ENCODE results near the gene ICAM2.

The ICAM2 gene

DNA sequence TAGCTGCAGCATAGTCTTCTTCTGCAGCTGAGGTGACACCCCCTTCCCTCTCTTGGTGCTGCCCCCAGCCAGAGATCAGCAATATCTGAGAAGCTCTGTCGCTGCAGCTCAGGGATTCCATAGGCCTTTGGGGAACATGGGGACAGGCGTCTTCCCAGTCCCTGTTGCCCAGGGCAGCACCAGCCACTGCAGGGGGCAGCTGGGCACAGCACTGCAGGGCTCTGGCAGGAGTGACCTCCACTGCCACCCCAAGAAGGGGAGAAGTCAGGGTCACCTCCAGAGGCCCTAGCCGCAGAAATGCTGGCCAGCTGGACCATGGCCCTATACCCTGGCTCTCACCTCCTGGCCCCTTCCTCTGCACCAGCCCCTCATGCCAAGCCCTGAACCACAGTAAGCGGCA, 64.6 kb downstream of the ICAM2 start:
- H3K36me3 Mint-ChIP-seq = no peaks in the 10 kb centered on the region
- peak overlapping the region; percentile 32 for H3K27ac Mint-ChIP-seq
- peaks cover 24 to 38% of the 10 kb centered on the region in 2 donors for H3K4me1 Mint-ChIP-seq
- DNase-seq = no peak
- no peak for ATAC-seq (replicated peaks)
- no peaks in the 10 kb centered on the region for H3K9me3 Mint-ChIP-seq
- H3K27me3 Mint-ChIP-seq = no peaks in the 10 kb centered on the region
- no peak overlapping the region for H3K4me3 Mint-ChIP-seq

DNA sequence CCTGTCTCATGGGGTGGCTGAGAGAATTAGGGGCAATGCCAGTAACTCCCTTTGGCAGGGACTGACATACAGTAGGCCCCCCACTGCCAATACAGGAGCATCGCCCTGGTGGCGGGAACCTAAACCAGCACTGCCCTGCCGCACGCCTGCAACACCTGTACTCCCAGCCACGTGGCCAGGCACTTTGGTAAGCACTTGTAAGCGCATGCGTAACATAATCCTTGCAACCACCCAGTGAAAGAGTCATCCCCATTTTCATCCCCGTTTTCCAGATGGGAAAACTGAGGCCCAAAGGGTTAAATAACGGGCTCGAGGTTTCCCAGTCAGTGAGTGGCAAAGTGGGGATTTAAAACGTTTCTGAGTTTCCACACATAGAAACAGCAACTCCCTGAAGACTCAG, 65.2 kb downstream of the ICAM2 start:
- Mint-ChIP-seq H3K9me3 (no peaks in the 10 kb centered on the region), H3K27me3 (no peaks in the 10 kb centered on the region), H3K27ac (peak overlapping the region; percentile 47), H3K36me3 (no peaks in the 10 kb centered on the region), H3K4me1 (peaks cover 24 to 38% of the 10 kb centered on the region in 2 donors), H3K4me3 (no peak overlapping the region)
- DNase-seq (no peak), ATAC-seq (replicated peaks) (peak in 1 of 2 donors; percentile 6)

DNA sequence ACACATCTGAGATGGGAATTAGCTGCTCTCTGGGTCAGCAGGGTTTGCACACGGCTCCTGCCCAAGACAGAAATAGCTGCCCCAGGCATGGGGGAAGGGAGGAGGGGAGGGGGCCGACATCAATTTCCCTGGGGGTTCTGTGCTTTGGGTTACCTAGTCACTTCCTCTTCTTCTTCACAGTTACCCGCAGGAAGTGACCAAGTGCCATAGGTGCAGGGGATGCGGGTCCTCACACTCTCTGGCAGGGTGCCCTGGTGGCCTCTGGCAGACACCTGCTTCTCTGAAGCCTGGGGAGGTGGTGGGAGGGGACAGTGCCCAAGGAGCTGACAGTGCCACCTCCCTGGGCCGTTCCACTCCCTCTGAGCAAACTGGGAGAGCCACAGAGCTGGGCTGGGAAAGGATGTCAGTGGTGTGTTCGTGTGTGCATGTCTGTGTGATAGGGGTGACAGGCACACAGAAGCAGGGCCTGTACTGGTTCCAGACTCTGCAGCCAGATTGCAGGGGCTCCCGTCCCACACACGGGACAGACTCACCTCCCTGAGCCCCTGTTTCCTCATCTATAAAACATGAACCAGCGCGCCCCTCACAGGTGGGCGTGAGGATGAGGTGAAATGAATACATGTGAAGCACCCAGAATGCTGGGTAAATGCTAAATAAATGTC, 65.9 kb downstream of the ICAM2 start:
- Mint-ChIP-seq H3K27me3 (no peaks in the 10 kb centered on the region), H3K9me3 (no peaks in the 10 kb centered on the region), H3K27ac (peak overlapping the region; percentile 96), H3K4me1 (peaks cover 25 to 43% of the 10 kb centered on the region in 2 donors), H3K4me3 (peak overlapping the region; percentile 75 to 81), H3K36me3 (no peaks in the 10 kb centered on the region)
- ATAC-seq (replicated peaks) (peak; percentile 80 to 85), DNase-seq (peak; percentile 54)
